HepG2 (cell line): ENCODE results near the gene ZNF587B. TPM values are rescaled to one million over a fixed set of nuclear protein-coding genes. Genes with fewer than 3 reads are reported as not detected.
A peak's percentile ranks its signal among the peaks of the same experiment; 100 is the strongest.

Experiments used
- BRCA1 ChIP-seq: sonication (generic); formaldehyde crosslinking; IDR thresholded peaks from 2 replicates; pipeline ENCODE4 v1.4.0; 2020; ENCODE audit warnings: missing genetic modification reagents
- BRD4 ChIP-seq: sonication (generic); formaldehyde crosslinking; IDR thresholded peaks from 2 replicates; pipeline ENCODE4 v1.4.0; 2020; ENCODE audit warnings: missing genetic modification reagents
- CENPT ChIP-seq: sonication (generic); formaldehyde crosslinking; IDR thresholded peaks from 2 replicates; pipeline ENCODE4 v1.8.0; 2022; ENCODE audit warnings: low read depth, mild to moderate bottlenecking, moderate library complexity, missing genetic modification reagents
- FOXK1 ChIP-seq: sonication (generic); formaldehyde crosslinking; IDR thresholded peaks from 2 replicates; pipeline ENCODE4 v1.4.0; 2020; ENCODE audit warnings: low read depth, missing genetic modification reagents, borderline replicate concordance
- GATAD1 ChIP-seq: IDR thresholded peaks from 2 replicates; pipeline ENCODE4 v1.6.1; 2016; ENCODE audit warnings: missing genetic modification reagents, missing compliant biosample characterization
- HIC2 ChIP-seq: sonication (generic); formaldehyde crosslinking; IDR thresholded peaks from 2 replicates; pipeline ENCODE4 v1.9.0; 2022; ENCODE audit warnings: low read depth, missing genetic modification reagents
- KLF11 ChIP-seq: IDR thresholded peaks from 2 replicates; pipeline ENCODE4 v1.6.1; 2016; ENCODE audit warnings: missing compliant biosample characterization
- MXI1 ChIP-seq: IDR thresholded peaks from 3 replicates; pipeline ENCODE4 v1.6.1; 2012; ENCODE audit warnings: low read depth, low read length, inconsistent platforms, borderline replicate concordance
- NFATC3 ChIP-seq: sonication (generic); formaldehyde crosslinking; IDR thresholded peaks from 2 replicates; pipeline ENCODE4 v1.5.1; 2020; ENCODE audit warnings: mild to moderate bottlenecking, missing genetic modification reagents
- NFYB ChIP-seq: sonication (generic); formaldehyde crosslinking; IDR thresholded peaks from 2 replicates; pipeline ENCODE4 v1.4.0; 2020; ENCODE audit warnings: missing genetic modification reagents
- RFXANK ChIP-seq: IDR thresholded peaks from 2 replicates; pipeline ENCODE4 v1.6.1; 2016
- SOX13 ChIP-seq, 3 experiments: fragments of 450-650 bp in 1 of 3; sonication (generic) in 1 of 3; formaldehyde crosslinking in 1 of 3; IDR thresholded peaks in 2 of 3; conservative IDR thresholded peaks in 1 of 3; 2 replicates each; pipeline versions ENCODE4 v1.5.0 to v1.6.1; 2016 to 2020; ENCODE audit warnings: antibody characterized with exemption in 1 of 3, mild to moderate bottlenecking in 1 of 3, missing compliant biosample characterization in 1 of 3, missing genetic modification reagents in 1 of 3, moderate library complexity in 1 of 3
- YY1 ChIP-seq: IDR thresholded peaks from 2 replicates; pipeline ENCODE4 v1.6.1; 2011; ENCODE audit warnings: low read length, low read depth, moderate library complexity, mild to moderate bottlenecking; ENCODE audit not compliant: insufficient read depth, insufficient replicate concordance
- ZBTB43 ChIP-seq: sonication (generic); formaldehyde crosslinking; conservative IDR thresholded peaks from 2 replicates; pipeline ENCODE4 v1.4.0; 2020; ENCODE audit warnings: missing genetic modification reagents
- ZEB1 ChIP-seq: IDR thresholded peaks from 2 replicates; pipeline ENCODE4 v1.6.1; 2012; ENCODE audit warnings: mild to moderate bottlenecking, low read depth, inconsistent platforms; ENCODE audit not compliant: insufficient replicate concordance
- ZKSCAN8 ChIP-seq: IDR thresholded peaks from 2 replicates; pipeline ENCODE4 v1.6.1; 2016; ENCODE audit warnings: borderline replicate concordance, missing genetic modification reagents, missing compliant biosample characterization
- ZNF232 ChIP-seq: sonication (generic); formaldehyde crosslinking; IDR thresholded peaks from 2 replicates; pipeline ENCODE4 v1.4.0; 2020; ENCODE audit warnings: missing genetic modification reagents, borderline replicate concordance
- ZNF329 ChIP-seq: sonication (generic); formaldehyde crosslinking; IDR thresholded peaks from 2 replicates; pipeline ENCODE4 v1.9.0; 2021; ENCODE audit warnings: low read depth, mild to moderate bottlenecking, missing genetic modification reagents
- ZNF749 ChIP-seq: sonication (generic); formaldehyde crosslinking; IDR thresholded peaks from 2 replicates; pipeline ENCODE4 v1.8.0; 2022; ENCODE audit warnings: mild to moderate bottlenecking, missing genetic modification reagents, moderate library complexity, borderline replicate concordance
- polyA plus RNA-seq, 8 experiments: library from polyadenylated mRNA; depleted of rRNA in 3 of 8; stranded (reverse) in 7 of 8; unstranded in 1 of 8; fragments of >200 nt; fragmentation: Illumina TruSeq in 4 of 8; extraction: Trizol in 4 of 8; gene quantifications; 2 replicates each; pipeline versions ENCODE4 v1.2.1 to v1.2.3, GENCODE V29; 2011 to 2016; ENCODE audit warnings: low read depth in 4 of 8, missing spikeins in 1 of 8, mixed read lengths in 1 of 8; ENCODE audit not compliant: insufficient read depth in 1 of 8
- total RNA-seq, 5 experiments: library from RNA; depleted of rRNA; stranded (reverse); fragments of >200 nt; fragmentation: Illumina TruSeq; extraction: Trizol; gene quantifications; 2 replicates each; pipeline ENCODE4 v1.2.3, GENCODE V29; 2016; ENCODE audit warnings: low read depth in 1 of 5
- TF ChIP-seq, protein P1 (sequence below): sonication (generic); formaldehyde crosslinking; IDR thresholded peaks from 2 replicates; pipeline ENCODE4 v1.5.1; 2020; ENCODE audit warnings: missing genetic modification reagents, mild to moderate bottlenecking, borderline replicate concordance
- TF ChIP-seq, protein P2 (sequence below): sonication (generic); formaldehyde crosslinking; IDR thresholded peaks from 2 replicates; pipeline ENCODE4 v1.4.0; 2020; ENCODE audit warnings: mild to moderate bottlenecking, missing genetic modification reagents

Gene ZNF587B
- total and polyA plus RNA-seq, 2 of the 13 experiments (the other 11 are each of a cell fraction or from before 2014, with no cell fraction given), result 5.2 to 29.9 TPM

- TF ChIP-seq, protein P1, sequence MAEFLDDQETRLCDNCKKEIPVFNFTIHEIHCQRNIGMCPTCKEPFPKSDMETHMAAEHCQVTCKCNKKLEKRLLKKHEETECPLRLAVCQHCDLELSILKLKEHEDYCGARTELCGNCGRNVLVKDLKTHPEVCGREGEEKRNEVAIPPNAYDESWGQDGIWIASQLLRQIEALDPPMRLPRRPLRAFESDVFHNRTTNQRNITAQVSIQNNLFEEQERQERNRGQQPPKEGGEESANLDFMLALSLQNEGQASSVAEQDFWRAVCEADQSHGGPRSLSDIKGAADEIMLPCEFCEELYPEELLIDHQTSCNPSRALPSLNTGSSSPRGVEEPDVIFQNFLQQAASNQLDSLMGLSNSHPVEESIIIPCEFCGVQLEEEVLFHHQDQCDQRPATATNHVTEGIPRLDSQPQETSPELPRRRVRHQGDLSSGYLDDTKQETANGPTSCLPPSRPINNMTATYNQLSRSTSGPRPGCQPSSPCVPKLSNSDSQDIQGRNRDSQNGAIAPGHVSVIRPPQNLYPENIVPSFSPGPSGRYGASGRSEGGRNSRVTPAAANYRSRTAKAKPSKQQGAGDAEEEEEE, result 0 out of 2 replicates have a peak, but pooled peaks have one; percentile 78
- TF ChIP-seq RFXANK (no peak), MXI1 (peak; percentile 80; the same call in 1 of the 3 replicates), NFATC3 (CRISPR knock-in tag) (no peak), YY1 (peak; percentile 81), ZKSCAN8 (CRISPR knock-in tag) (peak; percentile 35; the same call in 1 of the 2 replicates), HIC2 (CRISPR knock-in tag) (peak; percentile 21; the same call in 1 of the 2 replicates), ZNF232 (CRISPR knock-in tag) (peak; percentile 13; the same call in 1 of the 2 replicates), GATAD1 (CRISPR knock-in tag) (peak; percentile 72), KLF11 (CRISPR knock-in tag) (no peak), FOXK1 (CRISPR knock-in tag) (peak; percentile 31; the same call in 1 of the 2 replicates), ZEB1 (peak; percentile 59), BRD4 (CRISPR knock-in tag) (peak; percentile 41; the same call in 1 of the 2 replicates), SOX13 (IDR thresholded peaks at IDR 0.05) (no peak), SOX13 (CRISPR knock-in tag; conservative IDR thresholded peaks at IDR 0.05 in 1 of 2, IDR thresholded peaks at IDR 0.05 in 1 of 2) (0 out of 4 replicates have a peak, but pooled peaks of 1 of the 2 experiments have one; percentile 2), ZNF749 (CRISPR knock-in tag) (peak; percentile 31; the same call in 1 of the 2 replicates), ZNF329 (CRISPR knock-in tag) (0 out of 2 replicates have a peak, but pooled peaks have one; percentile 24), BRCA1 (CRISPR knock-in tag) (0 out of 2 replicates have a peak, but pooled peaks have one; percentile 52), ZBTB43 (CRISPR knock-in tag) (0 out of 2 replicates have a peak, but pooled peaks have one; percentile 47), NFYB (peak; percentile 93), CENPT (CRISPR knock-in tag) (0 out of 2 replicates have a peak, but pooled peaks have one; percentile 62)
- TF ChIP-seq, protein P2, sequence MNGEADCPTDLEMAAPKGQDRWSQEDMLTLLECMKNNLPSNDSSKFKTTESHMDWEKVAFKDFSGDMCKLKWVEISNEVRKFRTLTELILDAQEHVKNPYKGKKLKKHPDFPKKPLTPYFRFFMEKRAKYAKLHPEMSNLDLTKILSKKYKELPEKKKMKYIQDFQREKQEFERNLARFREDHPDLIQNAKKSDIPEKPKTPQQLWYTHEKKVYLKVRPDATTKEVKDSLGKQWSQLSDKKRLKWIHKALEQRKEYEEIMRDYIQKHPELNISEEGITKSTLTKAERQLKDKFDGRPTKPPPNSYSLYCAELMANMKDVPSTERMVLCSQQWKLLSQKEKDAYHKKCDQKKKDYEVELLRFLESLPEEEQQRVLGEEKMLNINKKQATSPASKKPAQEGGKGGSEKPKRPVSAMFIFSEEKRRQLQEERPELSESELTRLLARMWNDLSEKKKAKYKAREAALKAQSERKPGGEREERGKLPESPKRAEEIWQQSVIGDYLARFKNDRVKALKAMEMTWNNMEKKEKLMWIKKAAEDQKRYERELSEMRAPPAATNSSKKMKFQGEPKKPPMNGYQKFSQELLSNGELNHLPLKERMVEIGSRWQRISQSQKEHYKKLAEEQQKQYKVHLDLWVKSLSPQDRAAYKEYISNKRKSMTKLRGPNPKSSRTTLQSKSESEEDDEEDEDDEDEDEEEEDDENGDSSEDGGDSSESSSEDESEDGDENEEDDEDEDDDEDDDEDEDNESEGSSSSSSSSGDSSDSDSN (CRISPR knock-in tag), result peak; percentile 70; the same call in 1 of the 2 replicates
Measured at GRCh38 chr19:57814505-57815246, 15.4 kb upstream of the ZNF587B start, which contains the start of gene ZNF552 (continued).
